Activated T-cell treated with anti-CD3 and anti-CD28 coated beads, Interleukin-2, amount 50 U/mL, for 1 hour (primary cell): ENCODE measurements around the gene FAM111A.

ENCODE experiments used
- DNase-seq: peaks from one replicate; pipeline ENCODE4 v3.0.0-alpha.2; 2020

Gene FAM111A

DNA sequence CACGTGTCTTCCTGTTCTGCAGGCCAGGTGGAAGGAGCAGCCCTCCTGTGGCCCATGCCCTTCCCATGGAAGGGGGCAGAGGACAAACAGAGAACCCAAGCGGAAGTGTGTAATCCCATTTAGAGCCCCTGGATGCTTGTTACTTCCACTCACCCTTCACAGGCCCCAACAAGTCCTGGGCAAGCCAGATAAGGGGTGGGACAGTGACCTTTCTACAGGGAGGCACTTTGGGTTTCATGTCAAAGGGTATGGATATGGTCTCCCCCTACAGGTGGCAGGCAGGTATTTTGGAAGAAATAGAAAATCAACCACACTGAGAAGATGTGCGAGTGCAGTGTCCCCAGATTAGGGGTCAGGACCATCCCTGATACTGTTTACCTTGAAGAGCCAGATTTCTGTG, 58.7 kb downstream of the FAM111A start:
- DNase-seq = no peak
